DOHH2 (cell line): ENCODE measurements around the gene FLACC1.
A peak's percentile ranks its signal among the peaks of the same experiment; 100 is the strongest.

Experiments
- H3F3A ChIP-seq: fragments of 200-600 bp; sonication (generic), shearing (Covaris generic); 2 replicates; pipeline ENCODE4 v1.6.0; 2016; ENCODE audit warnings: antibody characterized with exemption, mild to moderate bottlenecking; ENCODE audit not compliant: control insufficient read depth, insufficient read depth
- H3K27ac ChIP-seq: fragments of 200-600 bp; sonication (generic); 2 replicates; pipeline ENCODE4 v1.5.1; 2014; ENCODE audit warnings: low read depth, mild to moderate bottlenecking, low read length, moderate library complexity
- H3K27me3 ChIP-seq: fragments of 200-600 bp; sonication (generic); 2 replicates; pipeline ENCODE4 v1.6.1; 2014; ENCODE audit warnings: mild to moderate bottlenecking, low read length, mixed read lengths; ENCODE audit not compliant: control insufficient read depth
- H3K36me3 ChIP-seq: fragments of 200-600 bp; sonication (generic); 2 replicates; pipeline ENCODE4 v1.6.1; 2014; ENCODE audit warnings: mild to moderate bottlenecking, low read length, moderate library complexity, mixed read lengths; ENCODE audit not compliant: control insufficient read depth
- H3K4me1 ChIP-seq: fragments of 200-600 bp; sonication (generic); 2 replicates; pipeline ENCODE4 v1.6.1; 2014; ENCODE audit warnings: mild to moderate bottlenecking, low read length, mixed read lengths; ENCODE audit not compliant: control insufficient read depth
- H3K4me2 ChIP-seq: fragments of 200-600 bp; sonication (generic); 2 replicates; pipeline ENCODE4 v1.6.0; 2014; ENCODE audit warnings: mild to moderate bottlenecking, low read length, moderate library complexity
- H3K4me3 ChIP-seq: fragments of 200-600 bp; sonication (generic); 2 replicates; pipeline ENCODE4 v1.5.1; 2014; ENCODE audit warnings: mild to moderate bottlenecking, low read length, mixed read lengths
- H3K79me2 ChIP-seq: fragments of 200-600 bp; sonication (generic); 2 replicates; pipeline ENCODE4 v1.6.1; 2014; ENCODE audit warnings: mild to moderate bottlenecking, low read length, mixed read lengths; ENCODE audit not compliant: control insufficient read depth
- H3K9me2 ChIP-seq: fragments of 200-600 bp; sonication (generic); replicated peaks from 2 replicates; pipeline ENCODE4 v1.6.1; 2014; ENCODE audit warnings: mild to moderate bottlenecking, low read length, mixed read lengths; ENCODE audit not compliant: control insufficient read depth
- H3K9me3 ChIP-seq: fragments of 200-600 bp; sonication (generic); 2 replicates; pipeline ENCODE4 v1.6.1; 2014; ENCODE audit warnings: antibody characterized with exemption, low read length, mixed read lengths; ENCODE audit not compliant: control insufficient read depth, insufficient read depth
- H4K20me1 ChIP-seq: fragments of 200-600 bp; sonication (generic); 2 replicates; pipeline ENCODE4 v1.6.0; 2014; ENCODE audit warnings: low read depth, mild to moderate bottlenecking, antibody characterized with exemption, low read length, moderate library complexity; ENCODE audit not compliant: control insufficient read depth, insufficient read depth
- EZH2phosphoT487 ChIP-seq: fragments of 200-600 bp; sonication (generic); IDR thresholded peaks from 2 replicates; pipeline ENCODE4 v1.6.1; 2017; ENCODE audit warnings: borderline replicate concordance, mild to moderate bottlenecking, antibody characterized with exemption, low read length, moderate library complexity, mixed read lengths
- TF ChIP-seq, protein P1 (sequence below): fragments of 200-600 bp; sonication (generic); IDR thresholded peaks from one replicate; pipeline ENCODE4 v1.5.1; 2014; ENCODE audit warnings: antibody characterized with exemption, mild to moderate bottlenecking, low read depth, low read length; ENCODE audit not compliant: poor library complexity, severe bottlenecking

FLACC1 gene

DNA sequence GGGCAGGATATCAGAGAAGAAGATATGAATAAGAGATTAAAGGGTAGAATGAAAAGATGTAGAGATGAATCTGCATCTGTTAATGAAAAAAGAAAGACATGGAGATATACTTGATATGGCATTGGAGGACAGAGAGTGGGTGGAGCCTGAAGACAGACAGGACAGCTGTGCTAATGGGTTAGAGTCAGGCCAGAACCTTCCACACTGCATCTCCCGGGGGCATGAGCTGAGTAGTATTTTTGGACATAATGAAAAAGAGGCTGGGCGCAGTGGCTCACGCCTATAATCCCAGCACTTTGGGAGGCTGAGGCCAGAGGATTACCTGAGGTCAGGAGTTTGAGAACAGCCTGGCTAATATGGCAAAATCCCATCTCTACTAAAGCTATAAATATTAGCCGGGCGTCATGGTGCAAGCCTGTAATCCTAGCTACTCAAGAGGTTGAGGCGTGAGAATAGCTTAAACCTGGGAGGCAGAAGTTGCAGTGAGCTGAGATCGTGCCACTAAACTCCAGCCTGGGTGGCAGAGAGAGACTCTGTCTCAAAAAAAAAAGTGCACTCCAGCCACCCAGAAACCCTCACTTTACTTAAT is 11.4 kb downstream of the FLACC1 start:
- Histone ChIP-seq H3F3A (no peaks in the 10 kb centered on the region), H3K9me2 (no peaks in the 10 kb centered on the region; the same call in 1 of the 2 replicates), H3K79me2 (no peaks in the 10 kb centered on the region), H3K4me1 (peaks cover 28% of the 10 kb centered on the region), H3K36me3 (no peaks in the 10 kb centered on the region), H3K27ac (no peak overlapping the region), H3K4me3 (no peak overlapping the region), H3K27me3 (no peaks in the 10 kb centered on the region), H4K20me1 (no peaks in the 10 kb centered on the region), H3K9me3 (no peaks in the 10 kb centered on the region), H3K4me2 (no peak overlapping the region)
- TF ChIP-seq, protein P1, sequence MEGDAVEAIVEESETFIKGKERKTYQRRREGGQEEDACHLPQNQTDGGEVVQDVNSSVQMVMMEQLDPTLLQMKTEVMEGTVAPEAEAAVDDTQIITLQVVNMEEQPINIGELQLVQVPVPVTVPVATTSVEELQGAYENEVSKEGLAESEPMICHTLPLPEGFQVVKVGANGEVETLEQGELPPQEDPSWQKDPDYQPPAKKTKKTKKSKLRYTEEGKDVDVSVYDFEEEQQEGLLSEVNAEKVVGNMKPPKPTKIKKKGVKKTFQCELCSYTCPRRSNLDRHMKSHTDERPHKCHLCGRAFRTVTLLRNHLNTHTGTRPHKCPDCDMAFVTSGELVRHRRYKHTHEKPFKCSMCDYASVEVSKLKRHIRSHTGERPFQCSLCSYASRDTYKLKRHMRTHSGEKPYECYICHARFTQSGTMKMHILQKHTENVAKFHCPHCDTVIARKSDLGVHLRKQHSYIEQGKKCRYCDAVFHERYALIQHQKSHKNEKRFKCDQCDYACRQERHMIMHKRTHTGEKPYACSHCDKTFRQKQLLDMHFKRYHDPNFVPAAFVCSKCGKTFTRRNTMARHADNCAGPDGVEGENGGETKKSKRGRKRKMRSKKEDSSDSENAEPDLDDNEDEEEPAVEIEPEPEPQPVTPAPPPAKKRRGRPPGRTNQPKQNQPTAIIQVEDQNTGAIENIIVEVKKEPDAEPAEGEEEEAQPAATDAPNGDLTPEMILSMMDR, result no peak
- no peak for TF ChIP-seq EZH2phosphoT487

DNA sequence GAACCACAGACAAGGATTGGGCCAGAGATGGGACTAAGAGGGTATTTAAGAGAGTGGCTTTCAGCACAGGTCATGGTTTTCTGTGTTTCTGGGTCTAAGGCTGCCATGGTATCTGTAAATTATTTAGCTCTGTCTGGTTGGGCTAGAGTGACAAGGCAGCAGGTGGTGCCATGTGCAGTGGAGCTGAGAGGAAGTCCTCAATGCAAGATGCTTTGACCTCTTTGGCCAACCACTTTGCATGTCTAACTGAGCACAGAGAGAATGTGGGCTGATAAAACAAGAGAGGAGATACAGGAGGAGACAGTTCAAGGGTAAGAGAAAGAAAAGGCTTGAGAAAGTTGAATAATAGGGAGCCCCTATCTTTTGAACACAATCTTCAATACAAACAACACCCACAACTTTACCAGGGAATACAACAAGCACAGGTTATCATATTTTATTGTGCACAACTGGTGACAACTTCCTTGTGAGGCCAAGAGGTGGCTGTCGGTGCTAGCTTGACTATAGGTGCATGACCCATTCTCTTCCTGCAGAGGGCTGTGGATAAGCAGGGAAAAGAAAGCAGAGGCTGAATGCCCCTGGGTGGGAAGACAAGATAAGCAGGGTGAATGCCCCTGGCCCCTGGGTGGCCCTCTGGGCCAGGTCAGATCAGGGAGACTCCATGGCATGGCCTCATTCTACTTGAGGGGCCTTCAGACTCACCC is 12.3 kb downstream of the FLACC1 start:
- no peak for TF ChIP-seq EZH2phosphoT487
- TF ChIP-seq, protein P1, result no peak
- no peak overlapping the region for H3K4me3 ChIP-seq

DNA sequence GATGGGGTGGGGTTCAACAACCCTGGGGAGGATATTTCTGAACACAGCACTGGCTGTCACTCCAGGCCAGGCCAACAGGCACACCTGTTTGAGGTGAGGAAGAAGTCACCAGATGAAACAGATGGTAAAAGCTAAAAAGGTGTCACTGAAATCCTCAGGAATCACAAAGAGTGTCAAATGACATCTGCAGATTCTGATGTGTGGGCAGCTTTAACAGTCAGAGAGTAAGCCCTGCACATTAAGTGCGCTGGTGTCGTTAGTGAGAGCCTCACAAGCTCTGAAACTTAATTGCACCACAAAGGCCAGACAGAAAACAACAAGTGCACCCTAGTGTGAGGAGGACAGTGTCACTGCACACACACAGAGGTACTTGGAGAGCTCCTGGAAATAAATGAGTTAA is 13.6 kb downstream of the FLACC1 start:
- no peak overlapping the region for H3K27ac ChIP-seq
- H3K4me2 ChIP-seq, result no peak overlapping the region
- no peak for TF ChIP-seq EZH2phosphoT487
- TF ChIP-seq, protein P1, result no peak

More for the DNA sequence above, 12.3 kb downstream of the FLACC1 start:
- no peaks in the 10 kb centered on the region for H3F3A ChIP-seq
- H3K36me3 ChIP-seq, result no peaks in the 10 kb centered on the region
- H3K4me2 ChIP-seq, result peak overlapping the region; percentile 20; the same call in 1 of the 2 replicates
- H3K27me3 ChIP-seq, result no peaks in the 10 kb centered on the region
- no peak overlapping the region for H3K27ac ChIP-seq
- H4K20me1 ChIP-seq, result no peaks in the 10 kb centered on the region
- no peaks in the 10 kb centered on the region for H3K9me3 ChIP-seq
- no peaks in the 10 kb centered on the region for H3K79me2 ChIP-seq
- no peaks in the 10 kb centered on the region; the same call in 1 of the 2 replicates for H3K9me2 ChIP-seq
- H3K4me1 ChIP-seq, result peaks cover 28% of the 10 kb centered on the region

More for the DNA sequence above, 13.6 kb downstream of the FLACC1 start:
- Histone ChIP-seq H3F3A (no peaks in the 10 kb centered on the region), H3K36me3 (no peaks in the 10 kb centered on the region), H4K20me1 (no peaks in the 10 kb centered on the region), H3K9me3 (no peaks in the 10 kb centered on the region), H3K79me2 (no peaks in the 10 kb centered on the region), H3K4me1 (peaks cover 28% of the 10 kb centered on the region), H3K4me3 (no peak overlapping the region), H3K9me2 (no peaks in the 10 kb centered on the region; the same call in 1 of the 2 replicates), H3K27me3 (no peaks in the 10 kb centered on the region)
